Lower leg skin (tissue), 3 donors: ENCODE measurements around the gene CDHR1.

ENCODE experiments used
- POLR2A ChIP-seq, 2 donors: fragments of 450-650 bp; IDR thresholded peaks; one replicate each; pipeline ENCODE4 v1.6.1; 2016 to 2017; ENCODE audit warnings: antibody characterized with exemption in 2 of 2, mild to moderate bottlenecking in 1 of 2, moderate library complexity in 1 of 2
- TF ChIP-seq, protein P1 (sequence below), 3 donors: fragments of 450-650 bp; IDR thresholded peaks; one replicate each; pipeline ENCODE4 v1.5.1; 2016; ENCODE audit warnings: antibody characterized with exemption in 3 of 3, mild to moderate bottlenecking in 3 of 3, moderate library complexity in 2 of 3

DNA sequence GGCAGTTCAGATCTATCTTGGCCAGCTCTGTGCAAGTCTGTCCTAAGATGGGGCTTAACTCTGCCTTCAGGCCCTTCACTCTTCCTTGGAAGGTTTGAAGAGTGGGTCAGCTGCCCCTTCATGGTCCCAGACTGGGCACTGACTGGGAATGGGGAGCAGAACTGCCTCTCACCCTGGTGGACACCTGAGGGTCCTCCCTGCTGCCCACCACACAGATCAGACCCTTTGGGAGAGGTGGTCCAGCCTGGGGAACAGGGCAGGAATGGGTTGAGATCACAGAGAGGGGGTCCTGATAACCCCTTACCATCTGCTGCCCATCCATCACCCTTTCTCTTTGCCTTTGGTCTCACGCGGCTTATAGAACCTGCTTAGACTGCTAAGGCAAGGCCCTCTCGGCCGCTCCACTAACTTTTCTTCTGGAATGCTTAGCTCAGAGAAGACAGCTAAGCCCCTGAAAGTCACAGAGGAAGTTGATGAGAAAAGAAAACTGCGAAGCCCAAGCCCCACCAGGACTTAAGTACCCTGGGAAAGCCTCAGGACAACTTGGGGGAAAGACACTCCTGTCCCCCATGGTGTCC lies 402 bp upstream of the CDHR1 start:
- TF ChIP-seq, protein P1, sequence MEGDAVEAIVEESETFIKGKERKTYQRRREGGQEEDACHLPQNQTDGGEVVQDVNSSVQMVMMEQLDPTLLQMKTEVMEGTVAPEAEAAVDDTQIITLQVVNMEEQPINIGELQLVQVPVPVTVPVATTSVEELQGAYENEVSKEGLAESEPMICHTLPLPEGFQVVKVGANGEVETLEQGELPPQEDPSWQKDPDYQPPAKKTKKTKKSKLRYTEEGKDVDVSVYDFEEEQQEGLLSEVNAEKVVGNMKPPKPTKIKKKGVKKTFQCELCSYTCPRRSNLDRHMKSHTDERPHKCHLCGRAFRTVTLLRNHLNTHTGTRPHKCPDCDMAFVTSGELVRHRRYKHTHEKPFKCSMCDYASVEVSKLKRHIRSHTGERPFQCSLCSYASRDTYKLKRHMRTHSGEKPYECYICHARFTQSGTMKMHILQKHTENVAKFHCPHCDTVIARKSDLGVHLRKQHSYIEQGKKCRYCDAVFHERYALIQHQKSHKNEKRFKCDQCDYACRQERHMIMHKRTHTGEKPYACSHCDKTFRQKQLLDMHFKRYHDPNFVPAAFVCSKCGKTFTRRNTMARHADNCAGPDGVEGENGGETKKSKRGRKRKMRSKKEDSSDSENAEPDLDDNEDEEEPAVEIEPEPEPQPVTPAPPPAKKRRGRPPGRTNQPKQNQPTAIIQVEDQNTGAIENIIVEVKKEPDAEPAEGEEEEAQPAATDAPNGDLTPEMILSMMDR (IDR thresholded peaks at IDR 0.05), result no peak
- TF ChIP-seq POLR2A (IDR thresholded peaks at IDR 0.05), result no peak
